Caco-2 (cell line): ENCODE measurements around the gene BDP1. TPM values are rescaled to one million over a fixed set of nuclear protein-coding genes. Genes with fewer than 3 reads are reported as not detected.
A peak's percentile ranks its signal among the peaks of the same experiment; 100 is the strongest.
"Not testable (repeated sequence)": the region's sequence is repeated elsewhere in the genome, so short reads cannot be mapped to it uniquely, and the experiment has no call there.

Experiments
- Bru-seq: library from RNA; stranded (reverse); fragments of 400-500 nt; gene quantifications from one replicate; lab custom pipeline; 2021; lab: Mats Ljungman, UMichigan
- BruChase-seq, 2 experiments: library from RNA; stranded (reverse); fragments of 400-500 nt; gene quantifications; one replicate each; lab custom pipeline; 2021; lab: Mats Ljungman, UMichigan
- BruUV-seq: library from RNA; stranded (reverse); fragments of 400-500 nt; replicated peaks from 2 replicates; lab custom pipeline; 2021; lab: Mats Ljungman, UMichigan
- CTCF ChIA-PET: fragments of 300-600 bp; sonication (Branson Sonifier 250); formaldehyde crosslinking; loops from one replicate; lab custom pipeline; 2022; ENCODE audit warnings: antibody characterized with exemption; lab: Charles Lee
- POLR2A ChIA-PET: fragments of 300-600 bp; sonication (Branson Sonifier 250); formaldehyde crosslinking; loops from one replicate; lab custom pipeline; 2022; ENCODE audit warnings: antibody characterized with exemption; lab: Charles Lee
- DNase-seq, 2 experiments: peaks; one replicate each; pipeline versions ENCODE4 v3.0.0 to v3.0.0-alpha.2; 2020 to 2022
- H3K27me3 ChIP-seq: replicated peaks from 2 replicates; pipeline ENCODE4 v1.6.0; 2011; ENCODE audit warnings: low read length; ENCODE audit not compliant: control insufficient read depth, insufficient read depth
- H3K36me3 ChIP-seq: 2 replicates; pipeline ENCODE4 v1.5.1; 2011; ENCODE audit warnings: low read length; ENCODE audit not compliant: control insufficient read depth, insufficient read depth
- H3K4me1 ChIP-seq: fragments of 250-450 bp; sonication (Bioruptor Pico); 2 replicates; pipeline ENCODE4 v1.5.1; 2020; ENCODE audit warnings: mild to moderate bottlenecking
- H3K4me3 ChIP-seq: 2 replicates; pipeline ENCODE4 v1.5.1; 2011; ENCODE audit warnings: low read depth, mild to moderate bottlenecking, control low read depth, low read length
- H3K9me3 ChIP-seq: fragments of 250-450 bp; sonication (Bioruptor Pico); 2 replicates; pipeline ENCODE4 v1.5.1; 2020; ENCODE audit warnings: mild to moderate bottlenecking, moderate library complexity
- H3K27ac Mint-ChIP-seq: one replicate; pipeline ENCODE4 v1.8.0; 2022; ENCODE audit warnings: mixed read lengths; ENCODE audit not compliant: unreplicated experiment
- H3K27me3 Mint-ChIP-seq: one replicate; pipeline ENCODE4 v1.8.0; 2022; ENCODE audit warnings: mixed read lengths; ENCODE audit not compliant: insufficient read depth, unreplicated experiment
- H3K36me3 Mint-ChIP-seq: one replicate; pipeline ENCODE4 v1.8.0; 2022; ENCODE audit warnings: mild to moderate bottlenecking, mixed read lengths; ENCODE audit not compliant: insufficient read depth, unreplicated experiment
- H3K4me1 Mint-ChIP-seq: one replicate; pipeline ENCODE4 v1.8.0; 2022; ENCODE audit warnings: low read depth, mixed read lengths; ENCODE audit not compliant: unreplicated experiment
- H3K4me3 Mint-ChIP-seq: one replicate; pipeline ENCODE4 v1.8.0; 2022; ENCODE audit warnings: mild to moderate bottlenecking, moderate library complexity, mixed read lengths; ENCODE audit not compliant: unreplicated experiment
- H3K9me3 Mint-ChIP-seq: one replicate; pipeline ENCODE4 v1.8.0; 2022; ENCODE audit warnings: mixed read lengths; ENCODE audit not compliant: unreplicated experiment
- intact Hi-C: fragments of 100-400 bp; cut with micrococcal nuclease; formaldehyde crosslinking; loops from one replicate; pipeline ENCODE4 v1.10.0; 2022; ENCODE audit not compliant: unreplicated experiment
- long read RNA-seq: library from polyadenylated mRNA; stranded (forward); transcript quantifications from one replicate; pipeline ENCODE4 v2.0.0, GENCODE V29; 2022
- total RNA-seq: library from RNA; stranded (reverse); gene quantifications from 2 replicates; pipeline ENCODE4 v1.2.3, GENCODE V29; 2022
- TF ChIP-seq, protein P1 (sequence below), 2 experiments: fragments of 200-600 bp in 1 of 2; IDR thresholded peaks; 1 replicate in 1 of 2; 2 replicates in 1 of 2; pipeline versions ENCODE4 v1.5.1 to v1.8.0; 2011 to 2022; ENCODE audit warnings: antibody characterized with exemption in 1 of 2, control low read depth in 1 of 2, inconsistent platforms in 1 of 2, low read depth in 1 of 2, low read length in 1 of 2, mild to moderate bottlenecking in 1 of 2, moderate library complexity in 1 of 2; ENCODE audit not compliant: insufficient read depth in 1 of 2, severe bottlenecking in 1 of 2, unreplicated experiment in 1 of 2

The BDP1 gene, protein sequence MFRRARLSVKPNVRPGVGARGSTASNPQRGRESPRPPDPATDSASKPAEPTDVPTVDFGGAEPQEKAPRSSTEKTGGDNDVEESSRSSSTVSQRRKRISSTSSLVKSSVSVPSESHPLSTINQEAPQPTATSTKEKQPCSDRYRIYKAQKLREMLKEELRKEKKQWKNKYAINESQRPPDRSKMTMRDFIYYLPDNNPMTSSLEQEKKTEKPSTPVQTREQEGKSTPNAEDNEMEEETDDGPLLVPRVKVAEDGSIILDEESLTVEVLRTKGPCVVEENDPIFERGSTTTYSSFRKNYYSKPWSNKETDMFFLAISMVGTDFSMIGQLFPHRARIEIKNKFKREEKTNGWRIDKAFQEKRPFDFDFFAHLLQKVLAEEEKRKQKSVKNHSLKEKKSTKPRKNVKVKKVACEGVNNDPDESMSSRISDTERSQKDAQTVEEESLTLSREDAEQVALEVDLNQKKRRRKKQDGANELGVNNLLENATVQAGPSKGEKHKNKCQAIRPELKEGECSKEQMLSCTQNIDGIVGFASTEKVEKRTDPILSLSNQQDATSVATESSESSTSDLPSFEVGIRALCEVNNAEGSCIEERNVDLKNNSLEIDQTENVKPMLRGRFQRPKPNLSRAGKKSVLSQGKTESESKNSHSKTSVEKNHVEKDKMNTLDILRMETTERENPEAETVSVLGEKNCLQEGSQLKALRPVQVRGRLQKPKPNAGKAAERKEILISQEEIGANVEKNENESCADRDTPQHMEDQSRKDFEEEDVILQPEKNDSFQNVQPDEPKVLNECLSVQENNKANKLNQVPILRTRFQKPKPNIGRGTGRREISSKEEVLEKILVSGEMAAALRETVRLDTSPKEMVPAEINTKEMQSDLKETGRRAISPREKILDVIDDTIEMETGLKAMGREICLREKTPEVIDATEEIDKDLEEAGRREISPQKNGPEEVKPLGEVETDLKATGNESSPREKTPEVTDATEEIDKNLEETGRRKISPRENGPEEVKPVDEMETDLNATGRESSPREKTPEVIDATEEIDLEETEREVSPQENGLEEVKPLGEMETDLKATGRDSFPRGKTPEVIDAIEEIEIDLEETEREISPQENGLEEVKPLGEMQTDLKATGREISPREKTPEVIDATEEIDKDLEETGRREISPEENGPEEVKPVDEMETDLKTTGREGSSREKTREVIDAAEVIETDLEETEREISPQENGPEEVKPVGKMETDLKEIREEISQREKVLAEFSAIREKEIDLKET (N-terminal part only)
- total RNA-seq (27.5 and 30.5 TPM in 2 replicates), Bru-seq, nascent RNA (percentile 86 among the genes with signal in this experiment), BruChase-seq, experiment 1, labeled RNA remaining after a 2-hour chase (percentile 87 among the genes with signal in this experiment), BruChase-seq, experiment 2, labeled RNA remaining after a 6-hour chase (percentile 88 among the genes with signal in this experiment)
- long read RNA-seq, full-length matches to known transcripts, result 2 of 3 reads
- long read RNA-seq, partial matches to known transcripts, result 0 of 3 reads
- long read RNA-seq, other reads (novel, unspliced or antisense), result 1 of 3 reads

- H3K4me3 ChIP-seq, result peak within 1 kb of the TSS; percentile 54
- Mint-ChIP-seq H3K4me1 (peaks cover 8% of the 10 kb centered on the region), H3K4me3 (peak within 1 kb of the TSS; percentile 93), H3K27ac (peak within 1 kb of the TSS; percentile 98), H3K27me3 (peaks cover 3% of the 10 kb centered on the region), H3K36me3 (peaks cover 45% of the 10 kb centered on the region), H3K9me3 (no peaks in the 10 kb centered on the region)
- BruUV-seq, result TSS peak; percentile 54
- peak; percentile 95 to 96 for DNase-seq
- POLR2A ChIA-PET, result interaction anchor here (0.5 kb wide), 1 partner anchor 131 kb away, joined by 3 read pairs; the partner anchor contains the start of gene MCCC2
- H3K27me3 ChIP-seq, result no peaks in the 10 kb centered on the region
- CTCF ChIA-PET, result no interaction called here
- intact Hi-C loops, result no loop called here
- TF ChIP-seq, protein P1, sequence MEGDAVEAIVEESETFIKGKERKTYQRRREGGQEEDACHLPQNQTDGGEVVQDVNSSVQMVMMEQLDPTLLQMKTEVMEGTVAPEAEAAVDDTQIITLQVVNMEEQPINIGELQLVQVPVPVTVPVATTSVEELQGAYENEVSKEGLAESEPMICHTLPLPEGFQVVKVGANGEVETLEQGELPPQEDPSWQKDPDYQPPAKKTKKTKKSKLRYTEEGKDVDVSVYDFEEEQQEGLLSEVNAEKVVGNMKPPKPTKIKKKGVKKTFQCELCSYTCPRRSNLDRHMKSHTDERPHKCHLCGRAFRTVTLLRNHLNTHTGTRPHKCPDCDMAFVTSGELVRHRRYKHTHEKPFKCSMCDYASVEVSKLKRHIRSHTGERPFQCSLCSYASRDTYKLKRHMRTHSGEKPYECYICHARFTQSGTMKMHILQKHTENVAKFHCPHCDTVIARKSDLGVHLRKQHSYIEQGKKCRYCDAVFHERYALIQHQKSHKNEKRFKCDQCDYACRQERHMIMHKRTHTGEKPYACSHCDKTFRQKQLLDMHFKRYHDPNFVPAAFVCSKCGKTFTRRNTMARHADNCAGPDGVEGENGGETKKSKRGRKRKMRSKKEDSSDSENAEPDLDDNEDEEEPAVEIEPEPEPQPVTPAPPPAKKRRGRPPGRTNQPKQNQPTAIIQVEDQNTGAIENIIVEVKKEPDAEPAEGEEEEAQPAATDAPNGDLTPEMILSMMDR (IDR thresholded peaks at IDR 0.05; ENCODE audit: insufficient read depth in 1 of 2, low read depth in 1 of 2, low read length in 1 of 2, severe bottlenecking in 1 of 2, unreplicated experiment in 1 of 2), result peak in 1 of 2 experiments; percentile 31
- H3K9me3 ChIP-seq, result no peaks in the 10 kb centered on the region
- peaks cover 3% of the 10 kb centered on the region for H3K36me3 ChIP-seq
- no peaks in the 10 kb centered on the region for H3K4me1 ChIP-seq
Observed at GRCh38 chr5:71455427-71456361, at the start of gene BDP1. Gene BDP1 (plus strand): TSS chr5:71455651. CDS start chr5:71455878, 227 bp downstream.

DNA sequence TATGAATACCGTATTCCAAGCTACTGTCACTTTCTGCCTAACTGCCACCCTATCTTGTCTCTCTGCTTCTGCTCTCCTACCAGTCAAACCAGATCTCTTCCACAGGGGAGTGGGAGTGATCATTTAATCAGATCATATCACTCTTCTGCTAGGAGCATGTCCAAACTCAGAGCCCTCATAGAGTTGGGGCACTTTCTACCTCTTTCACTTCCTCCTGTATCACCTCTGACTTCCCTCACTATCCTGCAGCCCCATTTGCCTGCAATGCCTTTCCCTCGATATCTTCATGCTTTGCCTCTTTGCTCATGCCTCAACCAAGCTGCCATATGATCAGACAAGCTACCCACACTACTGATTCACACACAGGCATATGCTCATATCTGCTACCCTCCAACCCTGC lies 45.4 kb upstream of the BDP1 start:
- BruUV-seq, CTCF ChIA-PET, H3K27ac Mint-ChIP-seq, H3K27me3 ChIP-seq, H3K4me1 Mint-ChIP-seq, intact Hi-C loops, H3K4me3 Mint-ChIP-seq, H3K9me3 Mint-ChIP-seq, H3K36me3 Mint-ChIP-seq, H3K9me3 ChIP-seq, H3K36me3 ChIP-seq, H3K4me1 ChIP-seq, DNase-seq, POLR2A ChIA-PET, H3K4me3 ChIP-seq: not testable (repeated sequence)
- peaks cover 19% of the 10 kb centered on the region for H3K27me3 Mint-ChIP-seq

DNA sequence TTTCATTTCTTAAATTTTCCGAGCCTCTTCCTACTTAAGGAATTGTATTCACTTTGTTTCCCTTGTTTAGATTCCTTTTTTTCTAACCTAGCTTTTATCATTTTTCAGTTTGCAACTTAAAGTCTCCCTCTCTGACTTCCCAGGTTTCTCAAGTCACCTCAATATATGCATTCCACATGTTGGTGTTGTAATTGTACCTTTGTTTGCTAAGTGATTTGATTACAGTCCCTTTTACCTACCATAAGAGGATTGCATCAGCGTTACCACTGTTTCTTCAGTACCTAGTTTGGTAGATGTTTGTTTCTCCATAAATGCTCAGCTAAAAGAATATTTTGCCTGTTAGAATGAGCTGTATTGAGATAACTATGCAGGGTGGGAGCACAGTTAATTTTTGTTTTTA lies 39.8 kb upstream of the BDP1 start:
- CTCF ChIA-PET, BruUV-seq, POLR2A ChIA-PET, DNase-seq, H3K36me3 ChIP-seq, H3K4me1 ChIP-seq, H3K27me3 ChIP-seq, H3K4me3 ChIP-seq, H3K27ac Mint-ChIP-seq, intact Hi-C loops, H3K36me3 Mint-ChIP-seq, H3K4me3 Mint-ChIP-seq, H3K9me3 Mint-ChIP-seq, H3K9me3 ChIP-seq, H3K4me1 Mint-ChIP-seq: not testable (repeated sequence)
- peaks cover 20% of the 10 kb centered on the region for H3K27me3 Mint-ChIP-seq

- intact Hi-C loops, H3K4me3 Mint-ChIP-seq, H3K4me3 ChIP-seq, CTCF ChIA-PET, H3K27me3 ChIP-seq, POLR2A ChIA-PET, H3K4me1 Mint-ChIP-seq, H3K36me3 Mint-ChIP-seq, BruUV-seq, H3K36me3 ChIP-seq, H3K9me3 Mint-ChIP-seq, H3K9me3 ChIP-seq, DNase-seq, H3K4me1 ChIP-seq, H3K27ac Mint-ChIP-seq: not testable (repeated sequence)
- peaks cover 20% of the 10 kb centered on the region for H3K27me3 Mint-ChIP-seq
Observed at GRCh38 chr5:71418026-71418425, 37.4 kb upstream of the BDP1 start.

- H3K9me3 Mint-ChIP-seq, H3K36me3 ChIP-seq, CTCF ChIA-PET, DNase-seq, H3K4me3 ChIP-seq, H3K4me1 Mint-ChIP-seq, H3K27ac Mint-ChIP-seq, H3K4me1 ChIP-seq, POLR2A ChIA-PET, H3K4me3 Mint-ChIP-seq, H3K36me3 Mint-ChIP-seq, H3K27me3 ChIP-seq, H3K9me3 ChIP-seq, BruUV-seq, intact Hi-C loops: not testable (repeated sequence)
- peaks cover 20% of the 10 kb centered on the region for H3K27me3 Mint-ChIP-seq
Observed at GRCh38 chr5:71421278-71421677, 34.2 kb upstream of the BDP1 start.
